Mammary epithelial cell (primary cell): ENCODE results near the gene SLC25A5.

Source experiments
- EZH2 ChIP-seq: IDR thresholded peaks from 2 replicates; pipeline ENCODE4 v1.6.1; 2012; ENCODE audit warnings: low read length, inconsistent platforms, borderline replicate concordance
- TF ChIP-seq, protein P1 (sequence below), 2 donors: IDR thresholded peaks in 1 of 2; conservative IDR thresholded peaks in 1 of 2; 2 replicates each; pipeline ENCODE4 v1.5.1; 2011 to 2012; ENCODE audit warnings: inconsistent platforms in 2 of 2, low read length in 2 of 2, mild to moderate bottlenecking in 2 of 2, control low read depth in 1 of 2, low read depth in 1 of 2; ENCODE audit not compliant: insufficient read depth in 1 of 2; ENCODE audit errors: extremely low read depth in 1 of 2

DNA sequence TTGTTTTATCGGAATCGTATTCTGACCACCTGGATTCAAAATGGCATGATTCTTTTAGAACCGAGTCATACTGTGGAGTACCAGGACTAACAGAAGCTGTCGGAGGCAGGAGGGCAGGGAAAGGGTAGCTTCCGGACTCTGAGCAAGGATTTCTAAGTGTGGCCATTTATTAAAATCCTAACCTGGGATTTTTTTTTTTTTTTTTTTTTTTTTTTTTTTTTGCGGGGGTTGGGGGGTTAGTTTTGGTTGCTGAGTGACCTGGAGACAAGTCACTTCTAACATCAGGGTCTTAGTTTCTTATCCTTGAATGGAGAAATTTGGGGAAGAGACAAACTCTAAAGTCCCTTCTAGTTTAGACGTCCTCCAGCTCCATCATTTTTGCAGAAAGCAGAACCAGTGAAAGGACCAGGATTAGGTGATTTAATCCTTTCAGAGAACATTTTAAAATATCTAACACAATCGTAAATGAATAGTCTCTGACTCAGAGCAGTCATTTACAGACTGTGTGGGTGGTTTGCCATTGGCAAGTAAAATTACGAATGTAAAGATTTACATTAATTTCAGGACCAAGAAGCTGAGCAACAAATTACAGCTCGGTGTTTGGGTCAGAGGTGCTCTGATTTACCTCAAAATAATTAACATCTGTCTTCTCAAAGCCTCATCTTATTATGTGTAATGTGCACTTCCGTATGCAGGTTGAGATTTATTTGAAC lies 7.3 kb downstream of the SLC25A5 start:
- TF ChIP-seq, protein P1, sequence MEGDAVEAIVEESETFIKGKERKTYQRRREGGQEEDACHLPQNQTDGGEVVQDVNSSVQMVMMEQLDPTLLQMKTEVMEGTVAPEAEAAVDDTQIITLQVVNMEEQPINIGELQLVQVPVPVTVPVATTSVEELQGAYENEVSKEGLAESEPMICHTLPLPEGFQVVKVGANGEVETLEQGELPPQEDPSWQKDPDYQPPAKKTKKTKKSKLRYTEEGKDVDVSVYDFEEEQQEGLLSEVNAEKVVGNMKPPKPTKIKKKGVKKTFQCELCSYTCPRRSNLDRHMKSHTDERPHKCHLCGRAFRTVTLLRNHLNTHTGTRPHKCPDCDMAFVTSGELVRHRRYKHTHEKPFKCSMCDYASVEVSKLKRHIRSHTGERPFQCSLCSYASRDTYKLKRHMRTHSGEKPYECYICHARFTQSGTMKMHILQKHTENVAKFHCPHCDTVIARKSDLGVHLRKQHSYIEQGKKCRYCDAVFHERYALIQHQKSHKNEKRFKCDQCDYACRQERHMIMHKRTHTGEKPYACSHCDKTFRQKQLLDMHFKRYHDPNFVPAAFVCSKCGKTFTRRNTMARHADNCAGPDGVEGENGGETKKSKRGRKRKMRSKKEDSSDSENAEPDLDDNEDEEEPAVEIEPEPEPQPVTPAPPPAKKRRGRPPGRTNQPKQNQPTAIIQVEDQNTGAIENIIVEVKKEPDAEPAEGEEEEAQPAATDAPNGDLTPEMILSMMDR (conservative IDR thresholded peaks at IDR 0.05 in 1 of 2, IDR thresholded peaks at IDR 0.05 in 1 of 2; ENCODE audit: extremely low read depth in 1 of 2, insufficient read depth in 1 of 2, low read depth in 1 of 2, low read length in 2 of 2) = no peak
- TF ChIP-seq EZH2 = no peak
